Stimulated activated effector memory CD8-positive, alpha-beta T cell treated with anti-CD3 and anti-CD28 coated beads, Interleukin-12 subunit alpha, Interleukin-12 subunit beta, amount 100 ng/mL, for 72 hours (primary cell): ENCODE data around the gene ARHGDIG.
"Not testable (repeated sequence)": the region's sequence is repeated elsewhere in the genome, so short reads cannot be mapped to it uniquely, and the experiment has no call there.

ENCODE experiments used
- ATAC-seq: fragments of 150-1000 bp; cut with Tn5 transposase; 2 replicates; pipeline ENCODE4 v1.10.0; 2021
- DNase-seq, 2 donors: peaks; one replicate each; pipeline ENCODE4 v3.0.0; 2021 to 2022; ENCODE audit warnings: low spot score in 2 of 2
- H3K27ac Mint-ChIP-seq: one replicate; pipeline ENCODE4 v1.8.0; 2022; ENCODE audit warnings: mild to moderate bottlenecking, mixed read lengths
- H3K36me3 Mint-ChIP-seq: one replicate; pipeline ENCODE4 v1.8.0; 2022; ENCODE audit warnings: mild to moderate bottlenecking, mixed read lengths
- H3K4me1 Mint-ChIP-seq: one replicate; pipeline ENCODE4 v1.8.0; 2022; ENCODE audit warnings: mixed read lengths
- H3K4me3 Mint-ChIP-seq: one replicate; pipeline ENCODE4 v1.8.0; 2022; ENCODE audit warnings: mild to moderate bottlenecking, mixed read lengths
- H3K9me3 Mint-ChIP-seq: one replicate; pipeline ENCODE4 v1.8.0; 2022; ENCODE audit warnings: mixed read lengths

Gene ARHGDIG

GRCh38 chr16:280552-280951, at the start of gene ARHGDIG:
Gene ARHGDIG (plus strand): TSS chr16:280591. CDS start chr16:280681, 90 bp downstream.
- ATAC-seq, result no peak
- Mint-ChIP-seq H3K27ac (no peak within 1 kb of the TSS), H3K36me3 (no peaks in the 10 kb centered on the region), H3K4me3 (no peak within 1 kb of the TSS), H3K9me3 (no peaks in the 10 kb centered on the region), H3K4me1 (peaks cover 10% of the 10 kb centered on the region)
- DNase-seq, result no peak

DNA sequence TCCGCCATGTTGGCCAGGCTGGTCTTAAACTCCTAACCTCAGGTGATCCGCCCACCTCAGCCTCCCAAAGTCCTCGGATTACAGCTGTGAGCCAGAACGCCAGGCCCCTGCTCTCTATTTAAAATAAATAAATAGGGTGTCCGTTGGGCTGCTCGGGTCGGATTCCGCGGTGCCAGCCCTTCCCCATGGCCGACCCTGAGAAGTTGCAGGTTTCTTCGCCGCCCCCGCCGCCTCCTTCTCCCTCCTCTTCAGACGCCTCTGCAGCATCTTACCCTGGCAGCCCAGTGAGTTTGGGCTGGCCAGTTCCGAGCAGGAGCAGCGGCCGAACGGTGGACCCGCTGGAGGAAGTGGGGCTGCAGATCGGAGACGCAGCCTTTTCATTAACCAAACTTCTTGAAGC, 49.4 kb upstream of the ARHGDIG start:
- H3K4me1 Mint-ChIP-seq, result peaks cover 25% of the 10 kb centered on the region
- H3K36me3 Mint-ChIP-seq, result peaks cover 35% of the 10 kb centered on the region
- H3K27ac Mint-ChIP-seq, result no peak overlapping the region
- no peak for ATAC-seq
- no peak overlapping the region for H3K4me3 Mint-ChIP-seq
- no peaks in the 10 kb centered on the region for H3K9me3 Mint-ChIP-seq
- DNase-seq, result no peak

DNA sequence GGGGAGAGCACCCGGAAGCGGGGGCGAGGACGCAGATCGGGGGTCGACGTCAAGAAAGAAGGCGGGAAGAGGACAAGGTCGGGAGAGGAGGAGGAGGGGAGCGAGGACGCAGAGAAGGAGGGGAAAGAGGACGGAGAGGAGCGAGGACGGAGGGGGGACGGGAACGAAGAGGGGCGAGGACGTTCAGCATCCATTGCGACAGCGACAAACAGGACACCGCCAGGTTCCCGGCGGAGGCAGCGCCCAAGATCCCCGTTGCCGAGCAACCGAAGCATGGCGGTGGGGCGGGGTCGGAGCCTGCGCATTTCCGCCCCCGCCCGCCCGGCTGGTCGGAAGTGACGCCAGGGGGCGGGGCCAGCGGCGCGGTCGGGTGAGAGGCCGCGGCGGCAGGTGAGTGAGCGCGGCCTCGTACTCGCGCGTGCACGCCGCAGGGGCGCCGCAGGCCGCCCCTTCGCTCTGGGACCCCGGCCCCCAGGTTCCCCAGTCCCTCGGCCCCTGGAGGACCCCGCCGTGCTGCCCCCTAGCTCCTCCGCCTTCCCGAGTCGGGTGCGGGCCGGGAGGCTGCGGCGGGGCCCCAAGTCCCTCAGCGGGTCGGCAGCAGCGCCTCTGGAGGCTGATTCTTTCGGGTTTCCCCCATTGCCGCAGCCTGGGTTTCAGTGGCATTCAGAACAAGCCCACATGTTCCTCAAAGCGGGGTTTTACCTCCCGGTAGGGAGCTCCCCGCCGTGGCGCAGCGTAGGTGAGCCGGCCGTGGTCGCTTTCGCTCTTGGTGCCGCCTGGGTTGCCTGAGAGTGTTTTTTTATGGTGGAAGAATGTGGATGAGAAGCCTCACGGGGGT, 45.7 kb upstream of the ARHGDIG start, which contains the start of gene FAM234A:
FAM234A (plus strand) TSS at position 354 of the 838 bp plus-strand sequence. CDS start 19,593 bp downstream, outside the sequence.
- ATAC-seq, result peak; percentile 93

GRCh38 chr16:239948-240277, 40.5 kb upstream of the ARHGDIG start:
- H3K36me3 Mint-ChIP-seq, result no peaks in the 10 kb centered on the region
- ATAC-seq (no peak), DNase-seq (no peak)
- no peak overlapping the region for H3K27ac Mint-ChIP-seq
- no peak overlapping the region for H3K4me3 Mint-ChIP-seq
- peaks cover 19% of the 10 kb centered on the region for H3K4me1 Mint-ChIP-seq
- no peaks in the 10 kb centered on the region for H3K9me3 Mint-ChIP-seq

More for the DNA sequence above, 45.7 kb upstream of the ARHGDIG start, which contains the start of gene FAM234A:
- Mint-ChIP-seq H3K4me1 (peaks cover 11% of the 10 kb centered on the region), H3K4me3 (peak within 1 kb of the TSS; percentile 93), H3K36me3 (peaks cover 8% of the 10 kb centered on the region), H3K9me3 (no peaks in the 10 kb centered on the region), H3K27ac (peak within 1 kb of the TSS; percentile 97)
- DNase-seq, result peak; percentile 95 to 97

DNA sequence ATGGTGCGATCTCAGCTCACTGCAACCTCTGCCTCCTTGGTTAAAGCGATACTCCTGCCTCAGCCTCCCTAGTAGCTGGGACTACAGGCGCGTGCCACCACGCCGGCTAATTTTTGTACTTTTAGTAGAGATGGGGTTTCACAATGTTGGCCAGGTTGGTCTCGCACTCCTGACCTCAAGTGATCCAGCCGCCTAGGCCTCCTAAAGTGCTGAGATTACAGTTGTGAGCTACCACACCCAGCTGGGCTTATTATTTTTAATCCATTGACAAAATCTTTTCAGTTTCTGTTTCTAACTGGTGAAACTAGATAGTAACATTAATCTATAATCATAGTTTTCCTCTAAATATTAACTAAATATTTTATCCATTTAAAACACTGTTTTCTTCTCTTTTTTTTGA, 39.8 kb upstream of the ARHGDIG start:
- peak overlapping the region; percentile 14 for H3K27ac Mint-ChIP-seq
- H3K9me3 Mint-ChIP-seq, result no peaks in the 10 kb centered on the region
- ATAC-seq (no peak), DNase-seq (no peak)
- H3K4me3 Mint-ChIP-seq, result no peak overlapping the region
- H3K36me3 Mint-ChIP-seq, result no peaks in the 10 kb centered on the region
- H3K4me1 Mint-ChIP-seq, result peaks cover 13% of the 10 kb centered on the region

GRCh38 chr16:242281-242680, 38.1 kb upstream of the ARHGDIG start:
- DNase-seq (no peak), ATAC-seq (no peak)
- peaks cover 11% of the 10 kb centered on the region for H3K4me1 Mint-ChIP-seq
- no peaks in the 10 kb centered on the region for H3K36me3 Mint-ChIP-seq
- H3K4me3 Mint-ChIP-seq, result no peak overlapping the region
- H3K27ac Mint-ChIP-seq, result no peak overlapping the region
- no peaks in the 10 kb centered on the region for H3K9me3 Mint-ChIP-seq

- Mint-ChIP-seq H3K36me3 (no peaks in the 10 kb centered on the region), H3K4me1 (peaks cover 11% of the 10 kb centered on the region), H3K9me3 (no peaks in the 10 kb centered on the region), H3K4me3 (no peak overlapping the region), H3K27ac (no peak overlapping the region)
- no peak for ATAC-seq
- DNase-seq, result no peak
Observed at GRCh38 chr16:243348-243747, 37.0 kb upstream of the ARHGDIG start.

- ATAC-seq (no peak), DNase-seq (no peak)
- Mint-ChIP-seq H3K27ac (no peak overlapping the region), H3K36me3 (no peaks in the 10 kb centered on the region), H3K4me1 (peaks cover 6% of the 10 kb centered on the region), H3K9me3 (no peaks in the 10 kb centered on the region), H3K4me3 (no peak overlapping the region)
Observed at GRCh38 chr16:245105-245504, 35.3 kb upstream of the ARHGDIG start.

DNA sequence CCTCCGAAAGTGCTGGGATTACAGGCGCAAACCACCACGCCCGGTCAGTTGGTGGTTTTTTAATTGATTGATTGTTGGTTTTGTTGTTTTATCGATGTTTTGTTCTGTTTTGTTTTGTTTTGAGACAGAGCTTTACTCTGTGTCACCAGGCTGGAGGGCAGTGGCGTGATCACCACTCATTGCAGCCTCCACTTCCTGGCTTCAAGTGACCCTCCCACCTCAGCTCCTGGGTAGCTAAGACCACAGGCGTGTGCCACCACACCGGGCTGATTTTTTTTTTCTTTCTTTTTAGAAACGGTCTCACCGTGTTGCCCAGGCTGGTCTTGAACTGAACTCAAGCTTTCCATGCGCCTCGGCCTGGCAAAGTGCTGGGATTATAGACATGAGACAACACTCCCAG, 33.4 kb upstream of the ARHGDIG start:
- no peaks in the 10 kb centered on the region for H3K9me3 Mint-ChIP-seq
- no peak overlapping the region for H3K4me3 Mint-ChIP-seq
- no peaks in the 10 kb centered on the region for H3K36me3 Mint-ChIP-seq
- H3K4me1 Mint-ChIP-seq, result no peaks in the 10 kb centered on the region
- ATAC-seq, result no peak
- H3K27ac Mint-ChIP-seq, result peak overlapping the region; percentile 29
- no peak for DNase-seq

GRCh38 chr16:249431-249830, 31.0 kb upstream of the ARHGDIG start:
- ATAC-seq (no peak), DNase-seq (no peak)
- H3K27ac Mint-ChIP-seq, result no peak overlapping the region
- peaks cover 10% of the 10 kb centered on the region for H3K4me1 Mint-ChIP-seq
- no peak overlapping the region for H3K4me3 Mint-ChIP-seq
- H3K36me3 Mint-ChIP-seq, result peaks cover 5% of the 10 kb centered on the region
- no peaks in the 10 kb centered on the region for H3K9me3 Mint-ChIP-seq

DNA sequence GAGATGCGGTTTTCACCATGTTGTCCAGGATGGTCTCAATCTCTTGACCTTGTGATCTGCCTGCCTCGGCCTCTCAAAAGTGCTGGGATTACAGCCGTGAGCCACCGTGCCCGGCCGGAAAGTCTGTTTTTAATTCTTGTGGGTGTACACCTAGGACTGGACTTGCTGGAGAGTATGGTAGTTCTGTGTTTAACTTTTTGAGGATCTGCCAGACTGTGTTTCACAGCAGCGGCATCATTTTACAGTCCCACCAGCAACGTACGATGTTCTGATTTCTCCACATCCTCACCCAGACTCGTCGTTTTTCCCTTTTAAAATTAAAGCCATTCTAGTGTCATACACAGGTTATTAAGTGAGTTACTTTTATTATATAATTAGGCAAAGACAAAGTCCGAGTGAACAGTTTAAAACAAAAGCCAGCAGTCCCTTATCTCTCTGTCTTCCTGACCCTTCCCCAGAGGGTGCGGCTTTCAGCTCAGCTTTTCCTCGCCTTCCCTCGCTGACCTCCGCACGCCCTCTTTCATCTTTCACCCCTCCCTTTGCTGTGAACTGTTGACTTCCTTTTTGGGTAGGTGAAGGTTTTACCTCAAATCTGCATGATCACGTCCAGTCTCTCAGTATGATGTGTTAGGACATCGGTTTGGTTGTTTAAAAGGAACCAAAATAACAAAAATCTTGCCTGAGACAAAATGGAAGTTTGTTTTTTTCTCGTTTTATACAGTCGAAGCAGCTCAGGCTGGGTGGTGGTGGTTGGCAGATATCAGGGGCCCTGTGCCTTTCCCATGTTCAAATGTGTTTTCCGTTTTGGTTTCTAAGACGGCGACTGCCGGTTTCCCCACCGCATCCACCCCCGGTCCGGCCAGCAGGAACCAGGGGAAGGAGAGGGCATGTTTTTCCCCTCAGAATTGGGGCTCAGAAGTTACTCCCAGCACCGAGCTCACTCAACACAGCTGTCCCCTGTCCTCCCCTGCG, 27.7 kb upstream of the ARHGDIG start:
- H3K36me3 Mint-ChIP-seq, result peaks cover 16% of the 10 kb centered on the region
- peaks cover 10% of the 10 kb centered on the region for H3K4me1 Mint-ChIP-seq
- peak overlapping the region; percentile 75 for H3K27ac Mint-ChIP-seq
- ATAC-seq (peak; percentile 92), DNase-seq (peak in 1 of 2 donors; percentile 56)
- peak overlapping the region; percentile 63 for H3K4me3 Mint-ChIP-seq
- H3K9me3 Mint-ChIP-seq, result no peaks in the 10 kb centered on the region

DNA sequence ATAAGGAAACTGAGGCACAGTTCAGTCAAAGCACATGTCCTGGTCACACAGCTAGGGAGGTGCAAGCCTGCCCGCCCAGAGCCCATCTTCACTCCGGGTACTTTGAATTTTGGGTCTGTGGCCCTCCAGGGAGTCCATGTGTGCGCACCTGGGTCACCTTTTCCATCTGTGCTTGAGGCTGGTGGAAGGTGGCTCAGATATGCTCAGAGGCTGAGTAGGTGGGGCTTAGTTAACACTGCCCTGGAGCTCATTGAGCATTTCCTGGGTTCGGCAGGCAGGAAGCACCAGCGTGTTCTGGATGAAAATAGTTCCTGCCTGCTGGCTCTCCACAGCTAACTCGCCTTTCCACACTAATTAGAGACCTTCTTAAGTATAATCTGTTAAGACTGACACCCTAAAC, 26.6 kb upstream of the ARHGDIG start:
- H3K9me3 Mint-ChIP-seq, result no peaks in the 10 kb centered on the region
- peaks cover 10% of the 10 kb centered on the region for H3K4me1 Mint-ChIP-seq
- no peak for DNase-seq
- peak overlapping the region; percentile 63 for H3K4me3 Mint-ChIP-seq
- H3K27ac Mint-ChIP-seq, result no peak overlapping the region
- H3K36me3 Mint-ChIP-seq, result peaks cover 16% of the 10 kb centered on the region
- no peak for ATAC-seq

GRCh38 chr16:254461-254860, 25.9 kb upstream of the ARHGDIG start:
- Mint-ChIP-seq H3K4me3 (peak overlapping the region; percentile 63), H3K36me3 (peaks cover 16% of the 10 kb centered on the region), H3K9me3 (no peaks in the 10 kb centered on the region), H3K27ac (no peak overlapping the region), H3K4me1 (peaks cover 16% of the 10 kb centered on the region)
- ATAC-seq (no peak), DNase-seq (no peak)

DNA sequence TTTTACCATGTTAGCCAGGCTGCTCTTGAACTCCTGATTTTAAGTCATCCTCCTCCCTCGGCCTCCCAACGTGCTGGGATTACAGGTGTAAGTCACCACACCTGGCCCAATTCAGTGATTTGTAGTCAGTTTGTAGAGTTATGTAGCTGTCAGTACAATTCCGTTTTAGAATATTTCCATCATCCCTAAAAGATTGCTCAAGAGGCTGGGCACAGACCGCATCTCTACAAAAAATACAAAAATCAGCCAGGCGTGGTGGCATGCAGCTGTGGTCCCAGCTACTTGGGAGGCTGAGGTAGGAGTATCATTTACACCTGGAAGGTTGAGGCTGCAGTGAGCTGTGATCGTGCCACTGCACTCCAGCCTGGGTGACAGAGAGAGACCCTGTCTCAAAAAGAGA, 25.2 kb upstream of the ARHGDIG start:
- ATAC-seq, result no peak
- Mint-ChIP-seq H3K36me3 (peaks cover 16% of the 10 kb centered on the region), H3K4me3 (no peak overlapping the region), H3K9me3 (no peaks in the 10 kb centered on the region), H3K27ac (no peak overlapping the region), H3K4me1 (peaks cover 17% of the 10 kb centered on the region)
- no peak for DNase-seq

- ATAC-seq, H3K27ac Mint-ChIP-seq, H3K9me3 Mint-ChIP-seq, H3K4me3 Mint-ChIP-seq, DNase-seq: not testable (repeated sequence)
- Mint-ChIP-seq H3K36me3 (peaks cover 36% of the 10 kb centered on the region), H3K4me1 (peaks cover 16% of the 10 kb centered on the region)
Observed at GRCh38 chr16:258091-258490, 22.3 kb upstream of the ARHGDIG start.
